ENCODE data around the gene ZC3H7B. TPM values are rescaled to one million over a fixed set of nuclear protein-coding genes. Genes with fewer than 3 reads are reported as not detected.

ZC3H7B gene
- total RNA-seq, 1 donor from 2014 or later, result 66.7 TPM

DNA sequence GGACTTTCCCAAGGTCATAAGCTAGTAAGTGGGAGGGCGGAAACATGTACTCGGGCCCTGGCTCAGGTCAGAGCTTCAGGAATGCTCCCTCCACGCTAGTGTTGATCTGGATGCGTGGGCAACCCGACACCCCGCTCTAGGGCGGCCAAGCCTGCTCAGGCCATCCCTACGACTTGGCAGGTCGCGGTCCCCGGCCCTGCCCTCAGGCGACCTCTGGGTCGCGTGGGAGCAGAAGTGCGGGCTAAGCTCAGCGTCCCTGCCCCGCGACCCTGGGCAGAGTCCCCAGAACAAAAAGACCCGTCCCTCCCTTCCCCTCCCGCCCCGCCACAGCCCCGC is 79.6 kb downstream of the ZC3H7B start:
- peaks cover 3% of the 10 kb centered on the region for H3K27me3 ChIP-seq (ENCODE audit: insufficient read depth, low read length)
- peak overlapping the region; percentile 64 for H3K4me3 ChIP-seq (ENCODE audit: insufficient read depth, low read depth, low read length)
- H2AFZ ChIP-seq (ENCODE audit: low read depth, low read length), result peak overlapping the region; percentile 82
- peak overlapping the region; percentile 93 for H3K4me2 ChIP-seq (ENCODE audit: low read length)
- H3K9ac ChIP-seq (ENCODE audit: low read length), result peak overlapping the region; percentile 86
- H3K27ac Mint-ChIP-seq (ENCODE audit: unreplicated experiment), result peak overlapping the region; percentile 97
- FAIRE-seq (no peak), DNase-seq (ENCODE audit: low read depth) (peak; percentile 83)
- no peak for TF ChIP-seq EZH2 (IDR thresholded peaks at IDR 0.05; ENCODE audit: insufficient read depth, low read length)
- TF ChIP-seq, protein P1, sequence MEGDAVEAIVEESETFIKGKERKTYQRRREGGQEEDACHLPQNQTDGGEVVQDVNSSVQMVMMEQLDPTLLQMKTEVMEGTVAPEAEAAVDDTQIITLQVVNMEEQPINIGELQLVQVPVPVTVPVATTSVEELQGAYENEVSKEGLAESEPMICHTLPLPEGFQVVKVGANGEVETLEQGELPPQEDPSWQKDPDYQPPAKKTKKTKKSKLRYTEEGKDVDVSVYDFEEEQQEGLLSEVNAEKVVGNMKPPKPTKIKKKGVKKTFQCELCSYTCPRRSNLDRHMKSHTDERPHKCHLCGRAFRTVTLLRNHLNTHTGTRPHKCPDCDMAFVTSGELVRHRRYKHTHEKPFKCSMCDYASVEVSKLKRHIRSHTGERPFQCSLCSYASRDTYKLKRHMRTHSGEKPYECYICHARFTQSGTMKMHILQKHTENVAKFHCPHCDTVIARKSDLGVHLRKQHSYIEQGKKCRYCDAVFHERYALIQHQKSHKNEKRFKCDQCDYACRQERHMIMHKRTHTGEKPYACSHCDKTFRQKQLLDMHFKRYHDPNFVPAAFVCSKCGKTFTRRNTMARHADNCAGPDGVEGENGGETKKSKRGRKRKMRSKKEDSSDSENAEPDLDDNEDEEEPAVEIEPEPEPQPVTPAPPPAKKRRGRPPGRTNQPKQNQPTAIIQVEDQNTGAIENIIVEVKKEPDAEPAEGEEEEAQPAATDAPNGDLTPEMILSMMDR (IDR thresholded peaks at IDR 0.05; ENCODE audit: insufficient read depth, low read depth, low read length), result no peak
- H3K36me3 ChIP-seq (ENCODE audit: insufficient read depth, low read length), result no peaks in the 10 kb centered on the region
- H3K4me1 ChIP-seq (ENCODE audit: insufficient read depth, low read length), result peaks cover 17% of the 10 kb centered on the region
- H4K20me1 ChIP-seq (ENCODE audit: insufficient read depth, low read length), result peaks cover 6% of the 10 kb centered on the region
- peaks cover 7% of the 10 kb centered on the region for H3K27me3 Mint-ChIP-seq (ENCODE audit: low read depth, unreplicated experiment)
- H3K9me3 ChIP-seq (ENCODE audit: insufficient read depth, low read depth, low read length), result no peaks in the 10 kb centered on the region
- H3K4me3 Mint-ChIP-seq (ENCODE audit: unreplicated experiment), result peak overlapping the region; percentile 78
- H3K36me3 Mint-ChIP-seq (ENCODE audit: low read depth, unreplicated experiment), result no peaks in the 10 kb centered on the region
- H3K79me2 ChIP-seq (ENCODE audit: insufficient read depth, low read length), result peaks cover 3% of the 10 kb centered on the region
- peaks cover 8% of the 10 kb centered on the region for H3K4me1 Mint-ChIP-seq (ENCODE audit: low read depth, unreplicated experiment)
- H3K9me3 Mint-ChIP-seq (ENCODE audit: unreplicated experiment), result no peaks in the 10 kb centered on the region
- H3K27ac ChIP-seq (ENCODE audit: low read depth, low read length), result peak overlapping the region; percentile 92

DNA sequence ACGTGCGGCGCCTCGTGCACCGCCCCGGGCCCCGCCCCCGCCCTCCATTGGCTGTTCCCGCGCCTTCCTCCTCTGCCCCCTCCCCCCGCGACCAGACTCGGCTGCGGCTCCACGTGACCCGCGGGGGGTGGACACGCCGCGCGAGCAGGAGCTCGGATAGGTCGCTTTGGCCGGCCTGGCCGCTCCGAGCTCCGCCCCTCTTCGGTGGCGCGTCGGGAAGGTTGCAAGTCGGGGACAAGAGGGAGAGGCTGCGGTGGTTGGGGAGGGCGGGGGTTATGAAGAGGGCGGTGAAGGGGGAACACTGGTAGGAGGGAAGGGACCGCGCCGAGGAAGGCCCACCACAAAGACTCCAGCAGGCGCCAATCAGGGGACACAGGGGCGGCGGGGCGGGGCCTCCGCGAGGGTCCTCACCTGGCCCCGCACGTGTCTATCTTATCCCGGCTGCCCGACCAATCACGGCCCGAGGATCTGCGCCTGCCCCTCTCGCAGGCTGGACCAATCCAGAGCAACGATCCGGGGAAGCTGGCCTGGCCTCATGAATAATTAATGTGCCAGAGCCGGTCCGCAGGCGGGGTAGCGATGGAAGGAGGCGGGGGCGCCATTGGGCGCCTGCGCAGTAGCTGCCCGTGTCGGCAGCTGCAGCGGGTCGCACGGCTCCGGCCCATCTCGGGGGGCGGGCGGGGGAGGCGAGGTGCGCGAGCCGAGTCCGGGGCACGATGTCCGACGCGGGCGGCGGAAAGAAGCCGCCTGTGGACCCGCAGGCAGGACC is 80.2 kb downstream of the ZC3H7B start, which contains the start of gene TEF:
Gene TEF, plus strand, starts transcription at position 614 of the 769 bp plus-strand sequence. Its CDS starts 103 bp downstream, at position 717.
- peak within 1 kb of the TSS; percentile 92 for H3K27ac ChIP-seq (ENCODE audit: low read depth, low read length)
- peaks cover 3% of the 10 kb centered on the region for H3K27me3 ChIP-seq (ENCODE audit: insufficient read depth, low read length)
- H3K4me1 Mint-ChIP-seq (ENCODE audit: low read depth, unreplicated experiment), result peaks cover 8% of the 10 kb centered on the region
- H3K4me3 ChIP-seq (ENCODE audit: insufficient read depth, low read depth, low read length), result peak within 1 kb of the TSS; percentile 64
- peaks cover 7% of the 10 kb centered on the region for H3K27me3 Mint-ChIP-seq (ENCODE audit: low read depth, unreplicated experiment)
- DNase-seq (ENCODE audit: low read depth), result peak; percentile 94
- peak; percentile 34 for FAIRE-seq
- no peaks in the 10 kb centered on the region for H3K36me3 Mint-ChIP-seq (ENCODE audit: low read depth, unreplicated experiment)
- H3K4me1 ChIP-seq (ENCODE audit: insufficient read depth, low read length), result peaks cover 17% of the 10 kb centered on the region
- H3K36me3 ChIP-seq (ENCODE audit: insufficient read depth, low read length), result no peaks in the 10 kb centered on the region
- peak within 1 kb of the TSS; percentile 93 for H3K4me2 ChIP-seq (ENCODE audit: low read length)
- peak within 1 kb of the TSS; percentile 82 for H2AFZ ChIP-seq (ENCODE audit: low read depth, low read length)
- H3K79me2 ChIP-seq (ENCODE audit: insufficient read depth, low read length), result peaks cover 3% of the 10 kb centered on the region
- no peak for TF ChIP-seq EZH2 (IDR thresholded peaks at IDR 0.05; ENCODE audit: insufficient read depth, low read length)
- TF ChIP-seq, protein P1 (IDR thresholded peaks at IDR 0.05; ENCODE audit: insufficient read depth, low read depth, low read length), result no peak
- no peaks in the 10 kb centered on the region for H3K9me3 ChIP-seq (ENCODE audit: insufficient read depth, low read depth, low read length)
- peak within 1 kb of the TSS; percentile 86 for H3K9ac ChIP-seq (ENCODE audit: low read length)
- peak within 1 kb of the TSS; percentile 97 for H3K27ac Mint-ChIP-seq (ENCODE audit: unreplicated experiment)
- peak within 1 kb of the TSS; percentile 87 for H3K4me3 Mint-ChIP-seq (ENCODE audit: unreplicated experiment)
- peaks cover 6% of the 10 kb centered on the region for H4K20me1 ChIP-seq (ENCODE audit: insufficient read depth, low read length)
- no peaks in the 10 kb centered on the region for H3K9me3 Mint-ChIP-seq (ENCODE audit: unreplicated experiment)

DNA sequence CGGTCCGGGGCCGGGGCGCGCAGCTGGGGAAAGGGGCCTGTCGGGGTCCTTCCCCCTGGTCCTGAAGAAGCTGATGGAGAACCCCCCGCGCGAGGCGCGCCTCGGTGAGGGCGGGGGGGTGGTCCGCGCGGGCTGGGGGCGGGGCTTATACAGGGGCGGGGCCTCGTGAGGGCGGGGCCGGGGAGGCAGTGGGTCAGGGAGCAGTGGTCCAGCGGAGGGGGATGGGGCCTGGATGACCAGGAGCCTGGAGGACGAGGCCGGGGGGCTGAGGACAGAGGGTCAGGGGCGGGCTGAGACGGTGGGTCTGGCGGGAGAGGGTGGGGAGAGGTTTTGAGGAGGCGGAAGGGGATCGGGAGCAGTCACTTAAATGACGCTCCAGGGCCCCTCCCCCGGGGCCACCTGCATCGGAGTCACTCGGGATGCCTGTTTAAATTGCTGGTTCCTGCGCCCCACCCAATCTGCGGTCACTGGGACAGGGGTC is 80.8 kb downstream of the ZC3H7B start:
- Histone ChIP-seq H3K4me3 (ENCODE audit: insufficient read depth, low read depth, low read length) (peak overlapping the region; percentile 62), H3K27me3 (ENCODE audit: insufficient read depth, low read length) (peaks cover 3% of the 10 kb centered on the region), H3K9ac (ENCODE audit: low read length) (peak overlapping the region; percentile 86), H4K20me1 (ENCODE audit: insufficient read depth, low read length) (peaks cover 6% of the 10 kb centered on the region), H2AFZ (ENCODE audit: low read depth, low read length) (peak overlapping the region; percentile 69), H3K4me1 (ENCODE audit: insufficient read depth, low read length) (peaks cover 17% of the 10 kb centered on the region), H3K27ac (ENCODE audit: low read depth, low read length) (peak overlapping the region; percentile 92), H3K4me2 (ENCODE audit: low read length) (peak overlapping the region; percentile 93), H3K79me2 (ENCODE audit: insufficient read depth, low read length) (peaks cover 3% of the 10 kb centered on the region), H3K36me3 (ENCODE audit: insufficient read depth, low read length) (no peaks in the 10 kb centered on the region), H3K9me3 (ENCODE audit: insufficient read depth, low read depth, low read length) (no peaks in the 10 kb centered on the region)
- H3K36me3 Mint-ChIP-seq (ENCODE audit: low read depth, unreplicated experiment), result no peaks in the 10 kb centered on the region
- peaks cover 2% of the 10 kb centered on the region for H3K27me3 Mint-ChIP-seq (ENCODE audit: low read depth, unreplicated experiment)
- H3K4me3 Mint-ChIP-seq (ENCODE audit: unreplicated experiment), result peak overlapping the region; percentile 85
- DNase-seq (ENCODE audit: low read depth) (no peak), FAIRE-seq (no peak)
- H3K27ac Mint-ChIP-seq (ENCODE audit: unreplicated experiment), result peak overlapping the region; percentile 83
- no peaks in the 10 kb centered on the region for H3K9me3 Mint-ChIP-seq (ENCODE audit: unreplicated experiment)
- no peak for TF ChIP-seq EZH2 (IDR thresholded peaks at IDR 0.05; ENCODE audit: insufficient read depth, low read length)
- TF ChIP-seq, protein P1 (IDR thresholded peaks at IDR 0.05; ENCODE audit: insufficient read depth, low read depth, low read length), result no peak
- peaks cover 8% of the 10 kb centered on the region for H3K4me1 Mint-ChIP-seq (ENCODE audit: low read depth, unreplicated experiment)
